Fibroblast of mammary gland (primary cell): Measurements from ENCODE around the gene BICC1.

ENCODE experiments used
- DNase-seq: peaks from one replicate; pipeline ENCODE4 v3.0.0-alpha.2; 2010; ENCODE audit warnings: low read depth
- H3K4me3 ChIP-seq: 2 replicates; pipeline ENCODE4 v1.5.1; 2011; ENCODE audit warnings: low read depth, mild to moderate bottlenecking, low read length, moderate library complexity; ENCODE audit not compliant: control insufficient read depth
- TF ChIP-seq, protein P1 (sequence below): conservative IDR thresholded peaks from 2 replicates; pipeline ENCODE4 v1.5.1; 2011; ENCODE audit warnings: low read depth, low read length, inconsistent platforms; ENCODE audit not compliant: control insufficient read depth, insufficient read depth

The BICC1 gene

DNA sequence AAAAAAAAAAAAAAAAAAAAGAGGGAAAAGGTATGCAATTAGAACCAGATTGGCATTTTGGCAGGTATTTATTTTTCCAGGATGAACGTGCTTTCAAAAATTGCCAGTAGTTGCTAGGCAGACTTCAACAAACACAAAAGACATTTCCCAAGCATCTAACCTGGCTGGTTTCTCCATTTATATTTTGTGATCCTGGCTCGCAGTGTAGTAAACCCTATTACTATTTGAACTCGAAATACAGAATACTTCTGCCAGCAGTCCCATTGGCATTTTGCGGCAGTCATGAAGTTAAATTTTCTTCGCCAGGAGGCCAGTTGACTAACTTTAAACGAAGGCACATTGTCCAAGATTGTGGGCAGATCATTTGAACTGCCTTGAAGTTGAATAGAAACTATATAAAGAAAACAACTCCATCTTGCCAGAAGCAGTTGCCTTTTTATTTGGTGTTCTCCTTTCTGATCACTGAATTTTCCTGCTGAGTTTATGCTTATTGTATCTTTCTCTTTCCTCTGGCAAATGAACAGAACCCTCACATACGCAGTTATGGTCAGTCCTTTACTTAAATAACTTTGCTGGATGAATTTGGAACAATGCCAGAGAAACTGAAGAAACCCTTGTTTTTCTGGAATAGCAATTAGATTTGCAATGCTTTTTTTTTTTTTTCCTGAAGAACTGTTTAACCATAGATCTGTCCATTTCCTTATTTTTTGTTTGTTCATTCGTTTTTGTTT lies 132.9 kb downstream of the BICC1 start:
- TF ChIP-seq, protein P1, sequence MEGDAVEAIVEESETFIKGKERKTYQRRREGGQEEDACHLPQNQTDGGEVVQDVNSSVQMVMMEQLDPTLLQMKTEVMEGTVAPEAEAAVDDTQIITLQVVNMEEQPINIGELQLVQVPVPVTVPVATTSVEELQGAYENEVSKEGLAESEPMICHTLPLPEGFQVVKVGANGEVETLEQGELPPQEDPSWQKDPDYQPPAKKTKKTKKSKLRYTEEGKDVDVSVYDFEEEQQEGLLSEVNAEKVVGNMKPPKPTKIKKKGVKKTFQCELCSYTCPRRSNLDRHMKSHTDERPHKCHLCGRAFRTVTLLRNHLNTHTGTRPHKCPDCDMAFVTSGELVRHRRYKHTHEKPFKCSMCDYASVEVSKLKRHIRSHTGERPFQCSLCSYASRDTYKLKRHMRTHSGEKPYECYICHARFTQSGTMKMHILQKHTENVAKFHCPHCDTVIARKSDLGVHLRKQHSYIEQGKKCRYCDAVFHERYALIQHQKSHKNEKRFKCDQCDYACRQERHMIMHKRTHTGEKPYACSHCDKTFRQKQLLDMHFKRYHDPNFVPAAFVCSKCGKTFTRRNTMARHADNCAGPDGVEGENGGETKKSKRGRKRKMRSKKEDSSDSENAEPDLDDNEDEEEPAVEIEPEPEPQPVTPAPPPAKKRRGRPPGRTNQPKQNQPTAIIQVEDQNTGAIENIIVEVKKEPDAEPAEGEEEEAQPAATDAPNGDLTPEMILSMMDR = no peak
- peak; percentile 64 for DNase-seq
- no peak overlapping the region for H3K4me3 ChIP-seq

DNA sequence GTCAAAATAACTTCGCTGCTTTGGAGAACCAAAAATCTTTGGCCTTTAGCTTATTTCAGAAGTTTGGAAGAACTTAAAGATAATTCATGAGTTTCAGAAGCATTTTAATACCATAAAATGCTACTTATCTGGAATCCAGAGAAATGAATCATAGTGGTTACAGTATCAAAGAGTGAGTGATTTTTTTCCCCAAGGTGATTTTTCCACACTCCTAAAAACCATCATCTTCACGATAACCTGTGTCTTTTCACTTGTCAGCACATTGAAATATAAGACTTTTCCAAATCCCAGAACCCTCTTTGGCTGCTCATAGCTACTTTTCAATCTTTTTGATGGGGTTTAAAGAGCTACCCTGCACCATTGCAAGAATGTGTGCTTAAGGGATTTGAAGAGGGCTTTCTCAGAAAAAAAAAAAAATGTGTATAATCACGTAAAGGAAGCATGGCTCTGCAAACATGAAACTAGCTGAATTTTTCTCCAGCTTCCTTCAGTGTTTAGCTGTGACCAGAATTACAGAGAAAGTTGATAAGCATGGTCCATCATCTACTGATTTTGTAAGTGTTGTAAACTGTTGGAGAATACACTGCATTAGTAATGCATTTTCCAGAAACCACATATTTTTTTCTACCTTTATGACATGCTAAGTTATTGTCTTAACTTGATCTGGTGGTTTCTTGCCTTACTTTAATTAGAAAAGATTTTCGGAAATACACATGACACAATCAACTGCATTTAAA lies 134.9 kb downstream of the BICC1 start:
- peak; percentile 40 for DNase-seq
- no peak overlapping the region for H3K4me3 ChIP-seq
- TF ChIP-seq, protein P1 = no peak

DNA sequence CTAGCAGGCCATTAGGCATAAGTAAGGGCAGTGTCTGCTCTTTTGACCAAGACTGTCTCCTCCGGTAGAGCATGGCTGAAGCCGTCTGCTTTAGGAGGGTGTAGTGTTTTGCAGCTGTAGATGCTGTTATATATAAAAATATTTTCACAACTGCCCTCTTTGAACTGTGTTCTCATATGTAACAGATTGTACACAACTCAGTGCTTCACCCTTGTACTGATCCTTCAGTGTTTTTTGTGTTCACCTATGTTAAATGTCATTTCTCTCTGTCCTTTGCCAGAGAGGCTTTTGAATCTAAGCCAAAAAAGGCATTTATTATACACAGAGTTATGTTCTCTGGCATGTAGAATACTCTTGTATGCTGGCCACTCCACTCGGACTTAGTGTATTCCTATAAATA lies 135.5 kb downstream of the BICC1 start:
- no peak for DNase-seq
- TF ChIP-seq, protein P1 = no peak
- no peak overlapping the region for H3K4me3 ChIP-seq

DNA sequence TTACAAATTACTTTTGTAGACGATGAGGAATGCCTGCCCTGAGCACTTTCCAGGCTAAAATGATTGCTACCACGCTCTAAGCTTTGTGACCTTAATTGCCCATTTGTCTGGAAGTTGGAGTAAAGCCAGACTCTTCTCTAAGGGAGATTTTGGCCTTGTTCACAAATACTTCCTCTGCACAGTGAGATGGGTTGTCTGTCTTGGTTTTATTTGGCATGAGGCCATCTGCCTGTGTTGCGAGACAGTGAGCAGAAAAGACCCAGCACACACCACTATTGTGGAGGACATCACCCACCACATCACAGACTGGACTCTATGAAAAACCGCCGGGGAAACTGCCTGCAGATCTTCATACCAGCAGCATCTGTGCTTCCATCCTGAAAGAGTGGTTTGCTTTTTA lies 138.4 kb downstream of the BICC1 start:
- TF ChIP-seq, protein P1 = no peak
- no peak overlapping the region for H3K4me3 ChIP-seq
- peak; percentile 71 for DNase-seq

DNA sequence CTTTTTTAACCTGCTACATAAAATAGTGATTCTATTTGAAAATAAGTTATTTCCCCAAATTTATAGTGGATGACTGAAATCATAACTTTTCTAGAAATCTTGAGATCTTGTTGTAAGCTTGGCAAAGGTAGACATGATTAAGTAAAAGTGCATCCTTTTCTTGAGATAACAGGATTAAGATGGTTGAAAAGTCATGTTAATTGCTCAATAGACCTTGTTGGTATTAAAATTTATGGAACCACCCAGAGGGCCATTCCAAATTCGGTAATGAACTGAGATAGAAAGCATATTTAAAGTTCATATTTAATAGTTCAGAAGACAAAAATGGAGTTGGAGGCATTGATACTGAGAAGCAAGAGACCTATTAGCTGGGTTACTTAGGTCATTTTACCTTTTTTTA lies 139.1 kb downstream of the BICC1 start:
- no peak for DNase-seq
- TF ChIP-seq, protein P1 = no peak
- H3K4me3 ChIP-seq = no peak overlapping the region

DNA sequence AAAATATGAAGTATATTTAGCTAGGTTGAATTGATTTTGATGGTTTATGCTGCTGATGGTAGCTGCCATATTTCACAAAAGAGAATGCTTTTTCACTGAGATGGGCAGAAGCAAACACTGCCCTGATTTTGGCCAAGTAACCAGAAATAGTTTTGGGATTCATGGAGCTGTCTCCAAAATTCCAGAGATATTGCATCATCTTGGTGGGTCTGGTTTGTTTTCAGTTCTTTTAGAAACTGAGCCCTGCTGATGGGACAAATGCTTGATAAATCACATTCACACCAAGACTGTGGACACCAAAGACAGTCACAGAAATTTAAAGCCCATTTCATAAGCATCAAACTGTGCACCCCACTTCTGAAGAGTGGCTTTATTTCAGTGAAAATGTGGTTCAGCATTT lies 140.5 kb downstream of the BICC1 start:
- TF ChIP-seq, protein P1 = no peak
- no peak overlapping the region for H3K4me3 ChIP-seq
- peak; percentile 69 for DNase-seq
